Suppressor macrophage treated with lipopolysaccharide for 4 hours (primary cell): ENCODE results near the gene SAMSN1.

Source experiments
- DNase-seq: peaks from one replicate; pipeline ENCODE4 v3.0.0-alpha.2; 2020

Gene SAMSN1

GRCh38 chr21:14545906-14546480 is at the start of gene SAMSN1:
SAMSN1 (minus strand) TSS chr21:14546315; CDS start chr21:14546261, 54 bp downstream.
- peak; percentile 94 for DNase-seq

GRCh38 chr21:14595449-14595848 is 49.3 kb upstream of the SAMSN1 start:
- DNase-seq, result no peak

- no peak for DNase-seq
Observed at GRCh38 chr21:14594967-14595366, 48.9 kb upstream of the SAMSN1 start.

GRCh38 chr21:14593230-14593629 is 47.1 kb upstream of the SAMSN1 start:
- DNase-seq, result no peak

GRCh38 chr21:14592296-14593000 is 46.3 kb upstream of the SAMSN1 start:
- peak; percentile 48 for DNase-seq

GRCh38 chr21:14591882-14592281 is 45.8 kb upstream of the SAMSN1 start:
- peak; percentile 97 for DNase-seq

GRCh38 chr21:14591377-14591776 is 45.3 kb upstream of the SAMSN1 start:
- DNase-seq, result peak; percentile 46

- DNase-seq, result peak; percentile 85
Observed at GRCh38 chr21:14589855-14590563, 43.9 kb upstream of the SAMSN1 start.

GRCh38 chr21:14587266-14587665 is 41.2 kb upstream of the SAMSN1 start:
- DNase-seq, result no peak

GRCh38 chr21:14585122-14585521 is 39.0 kb upstream of the SAMSN1 start:
- DNase-seq, result no peak

GRCh38 chr21:14584357-14585095 is 38.4 kb upstream of the SAMSN1 start:
- no peak for DNase-seq

GRCh38 chr21:14583629-14584255 is 37.6 kb upstream of the SAMSN1 start:
- no peak for DNase-seq

- no peak for DNase-seq
Observed at GRCh38 chr21:14582934-14583628, 37.0 kb upstream of the SAMSN1 start.

GRCh38 chr21:14581902-14582457 is 35.9 kb upstream of the SAMSN1 start:
- no peak for DNase-seq

- DNase-seq, result peak; percentile 55
Observed at GRCh38 chr21:14573244-14573643, 27.1 kb upstream of the SAMSN1 start.

- peak; percentile 87 for DNase-seq
Observed at GRCh38 chr21:14572204-14572780, 26.2 kb upstream of the SAMSN1 start.

GRCh38 chr21:14569868-14570267 is 23.8 kb upstream of the SAMSN1 start:
- DNase-seq, result no peak

- DNase-seq, result peak; percentile 61
Observed at GRCh38 chr21:14569026-14569621, 23.0 kb upstream of the SAMSN1 start.

- DNase-seq, result peak; percentile 83
Observed at GRCh38 chr21:14567331-14568279, 21.5 kb upstream of the SAMSN1 start.

GRCh38 chr21:14566894-14567293 is 20.8 kb upstream of the SAMSN1 start:
- DNase-seq, result no peak
